OCI-LY1 (cell line): ENCODE results near the gene ITGB7.

Experiments
- H2AFZ ChIP-seq: fragments of 200-600 bp; sonication (generic), shearing (Covaris generic); 2 replicates; pipeline ENCODE4 v1.6.0; 2014; ENCODE audit warnings: antibody characterized with exemption, mild to moderate bottlenecking, low read length
- H3F3A ChIP-seq: fragments of 200-600 bp; sonication (generic), shearing (Covaris generic); 2 replicates; pipeline ENCODE4 v1.6.0; 2014; ENCODE audit warnings: mild to moderate bottlenecking, antibody characterized with exemption, low read length, moderate library complexity; ENCODE audit not compliant: insufficient read depth
- H3K27ac ChIP-seq: fragments of 200-600 bp; sonication (generic); 2 replicates; pipeline ENCODE4 v1.5.1; 2014; ENCODE audit warnings: low read length, mixed run types, mild to moderate bottlenecking, low read depth; ENCODE audit not compliant: poor library complexity, severe bottlenecking
- H3K27me3 ChIP-seq: fragments of 200-600 bp; sonication (generic); 2 replicates; pipeline ENCODE4 v1.6.0; 2014; ENCODE audit warnings: antibody characterized with exemption, mild to moderate bottlenecking, low read length, moderate library complexity; ENCODE audit not compliant: insufficient read depth
- H3K36me3 ChIP-seq: fragments of 200-600 bp; sonication (generic); 2 replicates; pipeline ENCODE4 v1.6.1; 2014; ENCODE audit warnings: mild to moderate bottlenecking, antibody characterized with exemption, low read length, moderate library complexity, mixed read lengths; ENCODE audit not compliant: insufficient read depth
- H3K4me1 ChIP-seq: fragments of 200-600 bp; sonication (generic); 2 replicates; pipeline ENCODE4 v1.5.1; 2014; ENCODE audit warnings: mild to moderate bottlenecking, low read length, moderate library complexity; ENCODE audit not compliant: insufficient read depth, severe bottlenecking
- H3K4me2 ChIP-seq: fragments of 200-600 bp; sonication (generic), shearing (Covaris generic); 2 replicates; pipeline ENCODE4 v1.6.1; 2014; ENCODE audit warnings: low read length
- H3K4me3 ChIP-seq: fragments of 200-600 bp; sonication (generic); 2 replicates; pipeline ENCODE4 v1.5.1; 2014; ENCODE audit warnings: low read length, low read depth, mild to moderate bottlenecking, mixed read lengths; ENCODE audit not compliant: poor library complexity, severe bottlenecking
- H3K79me2 ChIP-seq: fragments of 200-600 bp; shearing (Covaris generic); 2 replicates; pipeline ENCODE4 v1.6.1; 2016; ENCODE audit warnings: mixed run types, low read length, mixed read lengths; ENCODE audit not compliant: insufficient read depth
- H3K9ac ChIP-seq: fragments of 200-600 bp; sonication (generic), shearing (Covaris generic); 2 replicates; pipeline ENCODE4 v1.6.1; 2014; ENCODE audit warnings: mild to moderate bottlenecking, low read length, mixed read lengths
- H3K9me2 ChIP-seq: fragments of 200-600 bp; sonication (generic), shearing (Covaris generic); 2 replicates; pipeline ENCODE4 v1.6.1; 2014; ENCODE audit warnings: low read depth, mild to moderate bottlenecking, low read length, mixed read lengths
- H3K9me3 ChIP-seq: fragments of 200-600 bp; shearing (Covaris generic); 2 replicates; pipeline ENCODE4 v1.6.1; 2014; ENCODE audit warnings: low read length, mixed read lengths
- H4K20me1 ChIP-seq: fragments of 200-600 bp; sonication (generic), shearing (Covaris generic); 2 replicates; pipeline ENCODE4 v1.6.0; 2016; ENCODE audit warnings: mild to moderate bottlenecking, low read length; ENCODE audit not compliant: insufficient read depth
- CTCF ChIP-seq: fragments of 200-600 bp; sonication (generic), shearing (Covaris generic); IDR thresholded peaks from 2 replicates; pipeline ENCODE4 v1.5.1; 2017; ENCODE audit warnings: mild to moderate bottlenecking, antibody characterized with exemption, low read length, moderate library complexity, mixed read lengths
- EZH2 ChIP-seq: fragments of 200-600 bp; sonication (generic), shearing (Covaris generic); IDR thresholded peaks from 2 replicates; pipeline ENCODE4 v1.8.0; 2017; ENCODE audit warnings: borderline replicate concordance, mixed run types, mild to moderate bottlenecking, antibody characterized with exemption, low read length, moderate library complexity, mixed read lengths

The ITGB7 gene

GRCh38 chr12:53191885-53192530 lies 15.0 kb downstream of the ITGB7 start:
- peaks cover 39% of the 10 kb centered on the region for H3K36me3 ChIP-seq
- no peak for TF ChIP-seq CTCF
- no peak for TF ChIP-seq EZH2
- no peak overlapping the region for H2AFZ ChIP-seq
- no peak overlapping the region for H3K27ac ChIP-seq
- H3F3A ChIP-seq: no peaks in the 10 kb centered on the region; the same call in 1 of the 2 replicates
- no peak overlapping the region for H3K4me2 ChIP-seq
- no peaks in the 10 kb centered on the region for H3K9me3 ChIP-seq
- H3K27me3 ChIP-seq: no peaks in the 10 kb centered on the region
- H3K79me2 ChIP-seq: no peaks in the 10 kb centered on the region
- no peaks in the 10 kb centered on the region for H3K9me2 ChIP-seq
- no peak overlapping the region for H3K9ac ChIP-seq
- H4K20me1 ChIP-seq: no peaks in the 10 kb centered on the region
- no peak overlapping the region for H3K4me3 ChIP-seq
- H3K4me1 ChIP-seq: peaks cover 12% of the 10 kb centered on the region

- H3K4me2 ChIP-seq: no peak overlapping the region
- H4K20me1 ChIP-seq: no peaks in the 10 kb centered on the region
- H3K27ac ChIP-seq: no peak overlapping the region
- no peak overlapping the region for H3K9ac ChIP-seq
- H3K9me3 ChIP-seq: no peaks in the 10 kb centered on the region
- no peak overlapping the region for H3K4me3 ChIP-seq
- H3K27me3 ChIP-seq: no peaks in the 10 kb centered on the region
- H3K4me1 ChIP-seq: peaks cover 5% of the 10 kb centered on the region
- no peak for TF ChIP-seq CTCF
- TF ChIP-seq EZH2: no peak
- no peaks in the 10 kb centered on the region; the same call in 1 of the 2 replicates for H3F3A ChIP-seq
- H3K79me2 ChIP-seq: no peaks in the 10 kb centered on the region
- no peak overlapping the region for H2AFZ ChIP-seq
- H3K36me3 ChIP-seq: peaks cover 46% of the 10 kb centered on the region
- no peaks in the 10 kb centered on the region for H3K9me2 ChIP-seq
Measured at GRCh38 chr12:53191096-53191884, 15.8 kb downstream of the ITGB7 start.

DNA sequence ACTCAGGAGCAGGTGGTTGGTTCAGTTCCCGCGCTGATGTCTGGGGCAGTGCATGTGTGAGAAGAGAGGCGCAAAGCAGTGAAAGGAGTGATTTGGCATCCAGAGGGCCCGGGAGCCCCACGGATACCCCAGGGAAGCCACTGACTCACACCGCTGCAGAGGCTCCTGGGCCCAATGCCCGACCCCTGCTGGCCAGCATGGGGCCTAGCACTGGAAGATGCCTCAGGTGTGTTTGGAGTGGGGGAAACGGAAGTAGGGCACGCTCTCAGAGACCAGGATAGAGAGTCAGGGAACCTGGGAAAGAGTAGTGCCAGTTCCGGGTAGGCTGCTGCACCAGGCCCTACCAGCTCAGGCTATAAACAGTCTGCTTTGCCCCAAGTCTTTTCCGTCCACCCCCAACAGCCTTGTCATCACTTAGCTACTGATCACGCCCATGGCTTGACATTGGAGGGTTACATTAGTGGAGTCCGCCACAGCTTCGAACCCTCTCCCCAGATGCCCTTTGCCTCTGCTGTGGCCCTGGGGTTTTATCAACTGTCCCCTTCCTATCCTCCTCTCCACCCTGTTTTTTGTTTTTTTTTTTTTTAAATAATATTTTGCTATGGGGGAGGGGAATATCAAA lies 16.8 kb downstream of the ITGB7 start:
- Histone ChIP-seq H3K27ac (no peak overlapping the region), H3K9me2 (no peaks in the 10 kb centered on the region), H3K4me2 (no peak overlapping the region; the same call in 1 of the 2 replicates)

More for the DNA sequence above, 16.8 kb downstream of the ITGB7 start:
- Histone ChIP-seq H2AFZ (no peak overlapping the region), H3K4me3 (no peak overlapping the region), H3K36me3 (peaks cover 57% of the 10 kb centered on the region), H3F3A (peaks cover 2% of the 10 kb centered on the region; the same call in 1 of the 2 replicates), H3K79me2 (no peaks in the 10 kb centered on the region), H3K27me3 (no peaks in the 10 kb centered on the region), H3K9ac (no peak overlapping the region), H3K4me1 (no peaks in the 10 kb centered on the region), H3K9me3 (no peaks in the 10 kb centered on the region), H4K20me1 (no peaks in the 10 kb centered on the region)
- TF ChIP-seq CTCF (peak; percentile 86), EZH2 (no peak)
